ENCODE results near the gene KIAA0825. TPM values are rescaled to one million over a fixed set of nuclear protein-coding genes. Genes with fewer than 3 reads are reported as not detected.

Gene KIAA0825
- total RNA-seq, 1 donor from 2014 or later, result 5.0 TPM

DNA sequence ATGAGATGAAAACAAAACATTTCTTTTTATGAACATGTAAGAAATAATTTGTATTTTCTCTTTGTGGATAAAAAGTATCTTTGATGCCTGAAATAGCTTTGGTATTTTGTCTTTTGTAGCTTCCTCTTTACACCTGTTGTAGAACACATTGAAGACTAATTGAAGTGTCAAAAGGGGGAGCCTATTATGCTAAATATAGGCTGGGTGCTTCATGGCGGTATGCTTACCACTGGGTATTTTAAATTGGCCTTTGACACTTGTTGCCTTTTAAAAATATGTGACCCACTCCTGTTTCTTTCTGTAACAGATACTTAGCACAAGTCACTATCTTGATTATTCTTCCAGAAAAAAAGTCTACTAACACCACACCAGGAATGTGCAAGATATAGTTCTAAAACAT, 226.4 kb downstream of the KIAA0825 start:
- no peaks in the 10 kb centered on the region for H3K4me1 Mint-ChIP-seq (ENCODE audit: unreplicated experiment)
- H3K36me3 Mint-ChIP-seq (ENCODE audit: unreplicated experiment), result no peaks in the 10 kb centered on the region
- no peak for DNase-seq (ENCODE audit: extremely low spot score, unreplicated experiment)
- H3K9me3 Mint-ChIP-seq (ENCODE audit: unreplicated experiment), result no peaks in the 10 kb centered on the region
- H3K4me3 Mint-ChIP-seq (ENCODE audit: unreplicated experiment), result no peak overlapping the region
- TF ChIP-seq, protein P1, sequence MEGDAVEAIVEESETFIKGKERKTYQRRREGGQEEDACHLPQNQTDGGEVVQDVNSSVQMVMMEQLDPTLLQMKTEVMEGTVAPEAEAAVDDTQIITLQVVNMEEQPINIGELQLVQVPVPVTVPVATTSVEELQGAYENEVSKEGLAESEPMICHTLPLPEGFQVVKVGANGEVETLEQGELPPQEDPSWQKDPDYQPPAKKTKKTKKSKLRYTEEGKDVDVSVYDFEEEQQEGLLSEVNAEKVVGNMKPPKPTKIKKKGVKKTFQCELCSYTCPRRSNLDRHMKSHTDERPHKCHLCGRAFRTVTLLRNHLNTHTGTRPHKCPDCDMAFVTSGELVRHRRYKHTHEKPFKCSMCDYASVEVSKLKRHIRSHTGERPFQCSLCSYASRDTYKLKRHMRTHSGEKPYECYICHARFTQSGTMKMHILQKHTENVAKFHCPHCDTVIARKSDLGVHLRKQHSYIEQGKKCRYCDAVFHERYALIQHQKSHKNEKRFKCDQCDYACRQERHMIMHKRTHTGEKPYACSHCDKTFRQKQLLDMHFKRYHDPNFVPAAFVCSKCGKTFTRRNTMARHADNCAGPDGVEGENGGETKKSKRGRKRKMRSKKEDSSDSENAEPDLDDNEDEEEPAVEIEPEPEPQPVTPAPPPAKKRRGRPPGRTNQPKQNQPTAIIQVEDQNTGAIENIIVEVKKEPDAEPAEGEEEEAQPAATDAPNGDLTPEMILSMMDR (IDR thresholded peaks at IDR 0.05), result no peak
- no peak overlapping the region for H3K27ac Mint-ChIP-seq (ENCODE audit: unreplicated experiment)
- no peaks in the 10 kb centered on the region for H3K27me3 Mint-ChIP-seq (ENCODE audit: unreplicated experiment)

DNA sequence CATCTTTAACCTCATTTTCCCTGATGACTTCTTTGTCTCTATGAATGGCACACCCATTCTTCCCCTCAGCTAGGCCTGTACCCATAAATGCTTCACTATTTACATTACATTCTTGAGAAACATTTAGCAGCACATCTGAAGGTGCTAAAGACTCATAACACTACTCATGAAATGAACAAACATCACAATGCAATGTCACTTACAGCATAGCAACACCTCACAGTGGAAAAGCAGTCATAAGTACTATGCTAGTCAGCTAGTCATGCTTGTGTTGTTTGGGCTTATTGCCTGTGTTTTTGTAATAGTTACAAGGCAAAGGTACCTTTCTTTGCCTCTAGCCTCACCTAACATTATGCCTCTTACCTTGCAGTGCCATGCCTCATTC, 228.9 kb downstream of the KIAA0825 start:
- no peak overlapping the region for H3K4me3 Mint-ChIP-seq (ENCODE audit: unreplicated experiment)
- no peaks in the 10 kb centered on the region for H3K27me3 Mint-ChIP-seq (ENCODE audit: unreplicated experiment)
- DNase-seq (ENCODE audit: extremely low spot score, unreplicated experiment), result no peak
- no peaks in the 10 kb centered on the region for H3K4me1 Mint-ChIP-seq (ENCODE audit: unreplicated experiment)
- H3K36me3 Mint-ChIP-seq (ENCODE audit: unreplicated experiment), result no peaks in the 10 kb centered on the region
- TF ChIP-seq, protein P1 (IDR thresholded peaks at IDR 0.05), result no peak
- H3K9me3 Mint-ChIP-seq (ENCODE audit: unreplicated experiment), result no peaks in the 10 kb centered on the region
- no peak overlapping the region for H3K27ac Mint-ChIP-seq (ENCODE audit: unreplicated experiment)

DNA sequence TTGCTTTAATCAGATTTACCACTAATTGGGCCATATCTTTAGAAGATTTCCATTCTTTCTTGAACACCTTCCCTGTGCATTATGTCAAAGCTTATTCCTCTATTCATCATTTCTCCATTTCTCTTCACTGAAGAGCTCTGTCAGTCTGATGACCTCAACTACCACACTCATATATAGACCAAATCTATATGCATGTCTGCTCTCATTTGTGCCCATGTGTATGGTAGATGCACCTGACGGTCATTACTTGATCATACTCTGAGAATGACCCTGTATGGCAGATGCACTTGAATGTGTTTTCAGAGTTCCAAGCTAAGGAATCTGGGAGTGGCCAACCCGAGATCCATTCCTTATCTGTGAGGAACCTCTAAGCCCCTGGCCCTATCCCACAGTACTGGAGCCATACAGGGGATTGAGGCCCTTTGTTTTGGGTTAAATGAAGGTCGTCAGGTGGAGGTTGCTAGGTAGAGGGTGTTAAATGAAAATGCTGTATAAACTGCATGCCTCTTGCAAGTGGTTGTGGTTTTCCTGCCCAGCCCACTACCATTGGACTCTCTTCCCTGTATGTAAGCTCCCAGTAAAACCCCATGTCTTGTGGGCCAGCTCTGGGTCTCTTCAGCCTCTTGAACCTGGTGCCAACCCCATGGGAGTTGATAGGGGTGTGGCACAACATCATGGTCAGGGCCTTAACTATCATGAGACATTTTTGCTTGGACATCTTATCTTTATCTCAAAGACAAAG, 229.5 kb downstream of the KIAA0825 start:
- no peak for DNase-seq (ENCODE audit: extremely low spot score, unreplicated experiment)
- H3K36me3 Mint-ChIP-seq (ENCODE audit: unreplicated experiment), result no peaks in the 10 kb centered on the region
- no peak overlapping the region for H3K4me3 Mint-ChIP-seq (ENCODE audit: unreplicated experiment)
- TF ChIP-seq, protein P1 (IDR thresholded peaks at IDR 0.05), result no peak
- no peaks in the 10 kb centered on the region for H3K4me1 Mint-ChIP-seq (ENCODE audit: unreplicated experiment)
- no peaks in the 10 kb centered on the region for H3K9me3 Mint-ChIP-seq (ENCODE audit: unreplicated experiment)
- no peak overlapping the region for H3K27ac Mint-ChIP-seq (ENCODE audit: unreplicated experiment)
- no peaks in the 10 kb centered on the region for H3K27me3 Mint-ChIP-seq (ENCODE audit: unreplicated experiment)

DNA sequence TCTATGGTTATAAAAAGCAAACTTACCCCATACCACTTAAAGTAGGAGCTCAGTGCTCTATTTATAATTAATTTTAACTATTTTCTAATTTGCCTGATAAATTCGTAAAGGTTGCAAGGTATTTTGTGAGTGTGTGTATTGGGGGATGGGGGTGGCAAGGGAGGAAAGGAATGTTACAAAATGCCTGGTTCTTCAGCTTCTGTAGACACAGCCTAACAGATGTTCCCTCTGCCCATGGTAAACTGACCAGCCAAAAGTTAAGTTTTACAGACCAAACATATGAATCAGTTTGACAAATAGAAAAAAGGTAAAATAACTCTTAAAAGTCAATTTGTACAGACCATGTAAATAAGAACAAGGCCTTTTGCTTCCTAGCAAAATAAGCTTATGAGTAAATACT, 232.6 kb downstream of the KIAA0825 start:
- TF ChIP-seq, protein P1 (IDR thresholded peaks at IDR 0.05), result no peak
- Mint-ChIP-seq H3K4me1 (ENCODE audit: unreplicated experiment) (no peaks in the 10 kb centered on the region), H3K36me3 (ENCODE audit: unreplicated experiment) (no peaks in the 10 kb centered on the region), H3K4me3 (ENCODE audit: unreplicated experiment) (no peak overlapping the region), H3K9me3 (ENCODE audit: unreplicated experiment) (no peaks in the 10 kb centered on the region), H3K27me3 (ENCODE audit: unreplicated experiment) (no peaks in the 10 kb centered on the region), H3K27ac (ENCODE audit: unreplicated experiment) (no peak overlapping the region)
- no peak for DNase-seq (ENCODE audit: extremely low spot score, unreplicated experiment)

DNA sequence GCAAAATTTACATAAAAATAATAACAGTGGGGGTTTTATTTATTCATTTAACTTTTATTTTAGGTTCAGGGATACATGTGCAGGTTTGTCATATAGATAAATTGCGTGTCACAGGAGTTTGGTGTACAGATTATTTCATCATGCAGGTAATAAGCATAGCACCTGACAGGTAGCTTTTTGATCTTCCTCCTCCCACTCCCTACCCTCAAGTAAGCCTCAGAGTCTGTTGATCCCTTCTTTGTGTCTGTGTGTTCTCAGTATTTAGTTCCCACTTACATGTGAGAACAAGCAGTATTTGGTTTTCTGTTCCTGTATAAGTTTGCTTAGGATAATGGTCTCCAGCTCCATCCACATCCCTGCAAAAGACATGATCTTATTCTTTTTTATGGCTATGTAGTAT, 240.3 kb downstream of the KIAA0825 start:
- no peak for DNase-seq (ENCODE audit: extremely low spot score, unreplicated experiment)
- Mint-ChIP-seq H3K27me3 (ENCODE audit: unreplicated experiment) (no peaks in the 10 kb centered on the region), H3K9me3 (ENCODE audit: unreplicated experiment) (peaks cover 7% of the 10 kb centered on the region), H3K27ac (ENCODE audit: unreplicated experiment) (no peak overlapping the region), H3K36me3 (ENCODE audit: unreplicated experiment) (no peaks in the 10 kb centered on the region), H3K4me3 (ENCODE audit: unreplicated experiment) (no peak overlapping the region), H3K4me1 (ENCODE audit: unreplicated experiment) (no peaks in the 10 kb centered on the region)
- TF ChIP-seq, protein P1 (IDR thresholded peaks at IDR 0.05), result no peak

Data from osteocyte (in vitro differentiated cells).